ENCODE measurements around the gene RASGRF1.
"Not testable (repeated sequence)": the region's sequence is repeated elsewhere in the genome, so short reads cannot be mapped to it uniquely, and the experiment has no call there.

Gene RASGRF1

DNA sequence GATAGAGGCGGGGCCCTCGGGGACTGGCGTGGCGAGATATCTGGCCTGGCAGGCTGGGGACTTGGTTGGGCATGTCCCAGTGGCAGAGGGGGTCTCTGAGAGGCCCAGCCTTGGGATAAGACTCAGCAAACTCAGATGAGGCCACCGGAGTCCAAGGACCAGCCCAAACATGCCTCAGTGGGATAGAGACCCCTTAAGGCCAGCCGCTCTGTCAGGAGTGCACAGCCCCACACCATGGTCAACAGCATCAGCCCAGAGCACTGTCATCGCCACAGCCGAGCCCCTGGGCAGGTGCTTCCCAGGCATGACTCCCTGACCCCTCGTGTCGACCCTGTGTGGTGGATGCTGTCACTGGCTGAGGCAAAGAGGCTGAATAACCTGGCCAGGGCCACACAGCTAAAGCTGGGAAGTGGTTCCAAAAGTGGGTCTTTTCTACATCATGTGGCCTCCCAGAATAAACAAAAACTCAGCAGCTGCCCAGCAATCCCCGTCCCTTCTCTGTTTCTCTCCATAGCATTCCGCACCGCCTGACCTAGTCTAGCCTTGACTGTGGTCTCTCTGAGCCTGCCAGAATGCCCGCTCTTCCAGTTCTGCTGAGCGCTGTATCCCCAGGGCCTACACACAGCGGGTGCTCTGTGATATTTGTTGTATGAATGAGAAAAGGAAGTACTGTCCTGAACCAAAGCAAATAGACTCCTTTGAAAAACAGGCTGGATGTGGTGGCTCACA lies 160.9 kb downstream of the RASGRF1 start:
- no peak for DNase-seq (ENCODE audit: low spot score)

DNA sequence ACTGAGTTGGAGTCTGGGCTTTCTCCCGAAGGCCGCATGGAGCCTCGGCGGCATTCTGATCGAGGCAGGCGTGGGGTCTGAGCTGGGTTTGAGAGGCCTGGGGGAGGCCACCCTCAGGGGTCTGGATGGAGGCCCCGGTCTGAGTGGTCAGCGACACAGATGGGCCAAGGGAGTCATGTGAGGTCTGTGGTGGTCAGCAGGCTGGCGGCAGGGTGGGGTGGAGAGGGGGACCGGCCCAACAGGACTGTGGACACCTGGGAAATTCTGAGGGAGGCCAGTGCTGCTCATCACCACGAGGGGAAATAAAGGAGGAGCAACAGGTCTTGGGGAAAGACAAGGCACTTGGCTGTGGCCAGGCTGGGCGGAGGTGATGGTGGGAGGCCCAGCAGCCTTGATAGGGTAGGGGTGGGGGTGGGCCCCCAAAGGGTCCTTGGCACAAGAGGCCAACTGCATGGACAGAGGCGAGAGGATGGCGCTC lies 161.9 kb downstream of the RASGRF1 start:
- no peak for DNase-seq (ENCODE audit: low spot score)

DNA sequence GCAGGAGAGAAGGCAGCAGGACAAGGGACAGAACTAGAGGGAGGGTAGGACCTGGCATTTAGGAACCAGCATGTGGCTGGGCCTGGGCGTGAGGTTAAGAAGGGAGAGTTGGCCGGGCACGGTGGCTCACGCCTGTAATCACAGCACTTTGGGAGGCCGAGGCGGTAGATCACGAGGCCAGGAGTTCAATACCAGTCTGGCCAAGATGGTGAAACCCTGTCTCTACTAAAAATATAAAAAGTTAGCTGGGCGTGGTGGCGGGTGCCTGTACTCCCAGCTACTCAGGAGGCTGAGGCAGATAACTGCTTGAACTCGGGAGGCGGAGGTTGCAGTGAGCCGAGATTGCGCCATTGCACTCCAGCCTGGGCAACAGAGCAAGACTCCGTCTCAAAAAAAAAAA lies 162.4 kb downstream of the RASGRF1 start:
- DNase-seq (ENCODE audit: low spot score) = not testable (repeated sequence)

DNA sequence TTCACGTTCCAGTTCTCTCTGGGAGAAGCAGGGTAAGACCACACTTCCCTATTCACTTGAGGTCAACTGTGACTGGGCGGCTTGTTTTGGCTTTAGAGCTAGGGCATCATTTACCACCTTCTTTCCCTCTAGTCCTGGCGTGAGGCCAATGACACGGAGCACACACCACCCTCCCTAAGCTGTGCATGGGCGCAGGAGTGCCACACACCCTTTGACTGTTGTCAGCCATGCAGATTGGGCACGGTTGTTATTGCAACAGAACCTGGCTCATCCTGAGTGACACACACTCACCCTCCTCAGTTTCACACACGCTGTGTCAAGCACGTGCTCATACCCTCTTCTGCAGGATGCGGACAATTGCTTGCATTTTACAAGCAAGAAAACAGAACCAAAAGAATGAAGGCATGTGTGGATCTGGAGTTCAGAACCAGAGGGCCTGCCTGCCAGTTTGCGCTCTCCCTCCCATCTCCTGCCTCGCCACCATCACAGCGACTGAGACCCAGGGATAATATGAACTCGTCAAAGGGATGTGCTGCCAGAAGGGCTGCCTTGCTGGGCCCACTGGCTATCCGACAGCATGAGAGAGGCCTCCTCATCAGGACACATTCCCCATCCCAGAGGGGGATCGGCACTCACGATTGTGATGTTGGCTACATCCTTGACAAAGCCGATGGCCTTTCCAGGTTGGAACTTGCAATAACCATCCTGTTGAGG lies 163.3 kb downstream of the RASGRF1 start:
- no peak for DNase-seq (ENCODE audit: low spot score)

DNA sequence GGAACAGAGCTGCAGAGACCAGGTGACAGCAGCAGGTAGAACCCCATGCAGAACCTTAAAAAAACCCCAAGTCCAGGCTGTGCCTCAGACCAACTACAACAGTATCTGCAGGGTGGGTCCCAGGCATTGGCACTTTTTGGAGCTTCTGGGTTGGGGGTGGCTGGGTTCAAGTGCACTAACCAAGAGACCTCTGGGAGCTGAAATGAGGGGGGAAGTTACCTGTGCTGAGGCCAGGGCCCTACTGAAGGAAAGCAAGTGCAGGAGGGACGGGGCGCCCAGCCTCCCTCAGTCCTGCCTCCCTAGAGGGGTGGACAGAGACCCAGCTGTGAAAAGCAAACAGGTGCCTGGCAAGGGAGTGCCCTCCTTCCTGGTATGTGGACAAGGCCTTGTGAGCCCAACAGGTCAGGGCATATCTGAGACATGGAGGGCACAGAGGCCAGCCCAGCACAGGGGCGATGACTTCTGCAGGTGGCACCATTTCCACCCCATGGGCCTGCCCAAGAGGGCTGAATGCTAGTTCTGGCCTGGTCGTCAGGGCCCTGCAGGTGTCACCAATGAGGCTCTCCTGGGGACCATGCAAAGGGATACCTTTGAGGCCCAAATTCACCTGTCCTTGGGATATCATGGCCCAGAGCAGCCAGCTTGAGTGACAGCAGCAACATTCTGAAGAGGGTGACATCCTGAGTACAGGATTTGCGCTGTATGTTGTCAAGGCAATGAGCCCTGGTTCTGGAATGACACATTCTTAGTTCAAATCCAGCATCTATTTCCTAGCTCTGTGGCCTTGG lies 164.4 kb downstream of the RASGRF1 start:
- DNase-seq (ENCODE audit: low spot score) = no peak

DNA sequence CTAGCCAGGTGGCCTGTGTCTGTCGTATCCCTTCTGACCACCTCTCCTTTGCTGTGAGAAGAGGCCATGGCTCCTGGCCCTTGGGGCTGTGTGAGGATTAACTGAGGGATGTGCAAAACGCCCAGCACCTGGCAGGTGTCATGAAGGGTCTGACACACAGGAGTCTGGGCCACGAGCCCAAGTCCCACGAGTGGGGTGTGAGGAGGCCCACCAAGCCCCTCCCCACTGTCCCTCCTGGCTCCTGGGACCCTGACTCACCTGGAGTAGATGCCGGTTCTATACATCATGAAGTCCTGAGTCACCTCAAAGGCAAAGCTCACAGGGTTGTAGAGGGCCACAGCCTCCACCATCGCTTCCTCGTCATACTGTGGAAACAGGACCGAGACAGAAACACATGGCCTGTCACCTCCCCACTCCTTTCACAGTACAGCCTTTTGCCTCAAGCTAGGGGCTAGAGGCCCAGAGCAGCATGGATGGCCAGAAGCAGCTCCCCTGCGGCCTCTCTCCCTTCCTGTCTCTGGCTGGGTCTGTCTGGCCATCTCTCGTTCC lies 165.4 kb downstream of the RASGRF1 start:
- DNase-seq (ENCODE audit: low spot score) = no peak

DNA sequence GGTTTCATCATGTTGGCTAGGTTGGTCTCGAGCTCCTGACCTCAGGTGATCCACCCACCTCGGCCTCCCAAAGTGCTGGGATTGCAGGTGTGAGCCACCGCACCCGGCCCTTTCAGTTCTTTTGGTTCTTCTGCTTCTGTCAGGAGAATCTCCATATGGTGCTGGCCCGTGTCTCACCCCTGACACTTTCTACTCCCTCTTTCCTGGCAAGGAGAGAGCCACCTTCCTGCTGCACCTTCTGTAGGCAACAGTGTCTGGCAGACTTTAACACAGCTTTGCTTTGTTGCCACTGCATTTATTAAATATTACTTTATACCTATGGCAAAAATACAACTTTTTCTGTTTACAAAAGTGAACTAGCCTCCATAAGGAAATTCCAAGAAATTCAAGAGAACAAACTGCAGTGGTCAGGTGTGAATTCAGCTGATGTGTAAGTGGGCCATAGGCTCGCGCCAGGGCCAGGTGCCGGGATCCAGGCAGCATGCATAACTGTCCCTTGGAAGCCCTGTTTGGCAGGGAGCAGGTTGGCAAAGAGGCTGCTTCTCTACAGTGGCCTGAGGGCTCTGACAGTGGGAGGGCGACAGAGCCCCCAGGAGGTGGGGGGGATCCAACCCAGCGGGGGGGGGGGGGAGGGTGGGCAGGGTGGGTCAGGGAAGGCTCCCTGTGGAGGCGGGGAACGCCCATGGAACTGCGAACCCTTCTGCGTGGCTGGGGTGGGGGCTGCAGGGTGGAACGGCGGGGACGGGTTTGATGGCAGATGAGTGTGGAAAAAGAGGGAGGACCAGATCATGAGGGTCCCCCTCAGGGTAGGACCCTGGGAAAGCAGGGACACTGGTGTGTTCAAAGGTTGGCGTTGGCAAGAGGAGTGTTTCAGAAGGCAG lies 166.9 kb downstream of the RASGRF1 start:
- no peak for DNase-seq (ENCODE audit: low spot score)

DNA sequence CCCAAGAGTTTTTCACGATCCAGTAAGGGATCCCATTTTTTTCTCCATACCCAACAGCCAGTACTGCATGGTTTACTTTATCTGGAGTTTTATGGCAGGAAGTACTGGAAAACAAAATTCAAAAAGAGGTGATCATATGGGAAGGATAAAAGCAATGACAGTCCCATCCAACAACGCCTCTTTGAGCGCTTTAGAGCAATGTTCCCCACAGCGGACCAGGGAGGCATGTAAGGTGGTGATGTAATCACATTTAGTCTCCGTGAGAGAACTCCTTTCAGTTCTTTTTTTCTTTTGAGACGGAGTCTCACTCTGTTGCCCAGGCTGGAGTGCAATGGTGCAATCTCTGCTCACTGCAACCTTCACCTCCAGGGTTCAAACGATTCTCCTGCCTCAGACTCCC lies 167.6 kb downstream of the RASGRF1 start:
- DNase-seq (ENCODE audit: low spot score) = no peak

DNA sequence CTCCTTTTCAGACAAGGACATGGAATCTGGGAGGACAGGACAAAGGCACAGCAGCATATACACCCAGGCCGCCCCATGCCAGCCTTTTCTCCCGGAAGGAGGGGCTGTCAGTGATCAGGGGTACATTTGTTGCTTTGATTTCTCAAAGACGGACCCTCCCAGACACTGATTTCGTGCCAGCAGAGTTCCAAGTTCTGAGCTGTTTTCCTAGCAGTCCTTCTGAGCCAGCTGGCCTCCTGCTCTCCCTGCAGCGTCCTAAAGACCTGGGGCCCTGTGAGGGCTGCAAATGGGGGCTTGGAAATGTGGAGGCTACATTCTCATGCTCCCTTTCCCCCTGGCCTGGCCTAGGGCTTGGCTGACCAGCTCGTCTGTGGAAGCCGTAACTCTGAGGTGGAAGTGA lies 168.1 kb downstream of the RASGRF1 start:
- DNase-seq (ENCODE audit: low spot score) = no peak

DNA sequence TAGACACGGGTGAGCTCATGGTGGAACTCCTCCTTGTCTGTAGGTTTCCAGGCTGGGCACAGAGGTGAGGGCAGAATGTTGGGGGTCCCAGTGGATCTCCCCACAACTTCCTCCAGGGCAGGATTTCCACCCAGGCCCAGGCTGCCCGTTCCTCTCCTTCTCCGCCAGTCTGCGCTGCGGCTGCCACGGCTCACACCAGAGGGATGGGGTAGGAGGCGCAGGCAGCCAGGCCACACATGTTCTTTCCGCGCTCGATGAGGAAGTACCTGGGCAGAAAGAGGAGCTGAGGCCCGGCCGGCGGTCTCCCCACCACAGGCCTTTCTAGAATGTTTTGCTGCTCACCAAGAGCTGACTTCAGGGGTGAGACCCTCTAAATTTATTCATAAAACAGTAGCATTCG lies 168.6 kb downstream of the RASGRF1 start:
- no peak for DNase-seq (ENCODE audit: low spot score)

DNA sequence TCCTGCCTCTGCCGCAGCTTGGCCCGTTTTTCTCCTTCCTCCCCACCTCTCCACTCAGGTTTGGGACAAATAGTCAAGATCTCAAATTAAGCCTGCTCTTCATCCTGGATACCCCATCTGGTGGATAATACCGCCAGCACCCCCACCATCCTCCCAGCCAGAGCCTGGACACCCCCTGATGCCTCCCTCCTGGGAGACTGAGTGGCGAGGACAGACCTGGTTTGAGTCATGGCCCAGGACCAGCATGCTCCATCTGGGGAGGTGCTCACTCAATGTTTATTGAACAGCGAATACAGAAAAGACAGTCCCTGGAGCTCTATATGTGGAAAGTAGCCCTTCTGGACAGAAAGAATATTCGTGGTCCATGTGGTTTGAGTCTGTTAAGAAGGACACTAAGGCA lies 169.1 kb downstream of the RASGRF1 start:
- no peak for DNase-seq (ENCODE audit: low spot score)

DNA sequence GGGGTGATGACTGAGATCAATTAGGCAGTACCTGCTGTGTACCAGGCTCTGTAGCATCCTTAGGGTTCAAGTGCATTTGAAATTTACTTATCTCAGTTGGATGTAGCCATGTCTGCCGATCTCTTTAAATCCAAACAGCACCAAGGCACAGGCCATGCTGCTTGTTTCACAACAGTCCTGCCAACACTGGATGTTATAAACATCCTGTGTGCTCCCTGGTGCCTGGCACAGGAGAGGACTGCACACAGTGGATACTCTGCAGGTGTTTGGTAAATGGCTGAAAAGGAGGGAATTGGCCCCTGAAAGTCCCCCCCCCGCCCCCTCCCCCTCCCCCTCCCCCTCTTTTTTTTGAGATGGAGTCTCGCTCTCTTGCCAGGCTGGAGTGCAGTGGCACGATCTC lies 172.7 kb downstream of the RASGRF1 start:
- no peak for DNase-seq (ENCODE audit: low spot score)

DNA sequence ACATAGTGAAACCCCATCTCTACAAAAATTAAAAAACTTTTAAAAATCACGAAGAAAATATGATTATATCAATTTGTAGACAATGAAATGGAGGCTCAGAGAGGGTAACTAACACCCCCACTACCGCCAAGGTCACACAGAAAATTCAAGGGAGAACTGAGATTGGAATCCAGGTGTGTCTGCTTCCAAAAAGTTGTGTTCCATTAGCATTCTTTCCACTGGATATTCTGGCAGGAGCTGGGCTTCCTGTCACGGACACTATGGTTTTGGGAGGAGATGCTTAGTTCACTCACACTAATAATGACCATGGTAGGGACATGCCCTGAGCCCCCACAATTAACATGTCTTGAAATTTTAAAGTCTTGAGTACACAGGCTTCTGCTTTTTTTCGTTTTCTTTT lies 174.5 kb downstream of the RASGRF1 start:
- no peak for DNase-seq (ENCODE audit: low spot score)

DNA sequence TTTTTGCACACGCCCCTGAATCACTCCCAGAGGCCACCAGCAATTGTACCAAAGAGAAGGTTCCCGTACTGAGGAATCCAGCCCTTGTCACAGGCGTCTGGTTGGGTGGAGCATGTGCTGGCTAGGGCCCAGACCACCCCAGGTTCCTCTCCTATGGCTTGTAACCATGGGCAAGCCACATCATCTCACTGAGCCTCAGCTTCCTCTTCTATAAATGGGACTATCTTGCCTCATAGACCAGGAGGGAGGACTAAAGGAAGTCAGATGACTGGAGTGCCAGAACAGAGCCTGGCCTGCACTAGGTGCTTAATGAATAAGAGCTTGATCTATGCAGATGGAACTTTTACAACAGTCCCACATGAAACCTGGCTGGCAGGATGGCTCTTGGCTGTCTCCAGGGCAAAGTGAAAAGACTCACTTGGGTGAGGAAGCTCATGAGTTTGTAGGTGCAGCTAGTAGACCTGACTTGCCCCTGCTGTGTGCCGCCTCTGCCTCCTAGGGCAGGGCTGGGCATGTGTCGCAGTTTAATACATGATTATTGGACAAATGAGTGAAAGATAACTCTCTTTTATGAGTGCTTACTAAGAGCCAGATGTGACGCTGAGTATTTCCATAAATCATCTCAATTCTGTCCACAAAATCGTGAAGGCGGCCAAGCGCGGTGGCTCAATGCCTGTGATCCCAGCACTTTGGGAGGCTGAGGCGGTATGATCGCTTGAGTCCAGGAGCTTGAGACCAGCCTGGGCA lies 175.1 kb downstream of the RASGRF1 start:
- DNase-seq (ENCODE audit: low spot score) = peak; percentile 46

DNA sequence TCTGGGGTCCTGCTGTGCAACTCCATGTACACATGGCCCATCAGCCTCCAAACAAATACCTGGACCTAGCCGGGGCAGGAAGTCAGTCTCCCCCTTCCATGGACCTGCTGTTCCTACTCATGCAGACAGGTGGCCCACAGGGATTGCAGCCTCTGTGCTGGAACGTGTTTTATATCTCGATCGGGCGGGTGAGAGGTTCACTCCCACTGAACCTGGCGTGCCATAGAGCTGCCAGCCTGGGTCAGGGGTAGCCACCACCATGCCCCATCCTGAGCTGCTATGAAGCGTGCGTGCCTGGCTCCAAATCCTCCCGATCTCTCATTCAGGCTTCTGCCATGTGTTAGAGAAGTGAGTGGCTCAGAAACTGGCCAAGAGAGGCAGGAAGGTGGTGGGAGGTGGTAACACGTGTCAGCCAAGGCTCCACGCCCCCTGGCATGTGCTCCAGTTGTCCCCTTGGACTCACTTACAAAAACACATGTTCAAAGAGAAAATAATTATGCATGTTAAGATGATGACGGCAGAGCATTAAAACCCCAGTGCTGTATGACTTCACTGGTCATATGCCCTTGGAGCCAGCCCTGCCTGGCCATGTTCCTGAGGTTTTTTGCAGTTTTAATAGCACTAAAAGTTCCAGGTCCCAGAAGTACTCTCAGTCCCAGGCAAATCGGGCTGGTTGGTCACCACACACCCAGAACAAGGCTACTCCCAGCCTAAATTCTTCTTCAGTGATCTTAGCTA lies 176.4 kb downstream of the RASGRF1 start:
- peak; percentile 35 for DNase-seq (ENCODE audit: low spot score)

DNA sequence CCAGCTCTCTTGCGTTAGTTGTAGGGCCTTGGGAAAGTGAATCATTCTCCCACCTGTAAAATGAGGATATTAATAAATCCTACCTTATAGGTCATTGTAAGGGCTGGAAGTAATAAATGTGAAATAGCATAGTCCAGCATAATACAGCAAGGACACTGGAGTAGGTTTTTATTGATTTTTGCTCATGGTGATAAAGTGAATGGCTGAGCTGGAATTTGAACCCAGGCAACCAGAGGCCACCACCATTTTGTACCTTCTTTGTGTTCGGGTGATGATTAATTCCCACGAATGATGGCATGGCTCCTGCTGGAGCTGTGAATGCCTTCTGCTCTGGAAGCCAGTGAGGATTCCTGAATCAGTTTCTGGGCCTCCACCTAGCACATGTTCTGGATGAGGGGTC lies 177.6 kb downstream of the RASGRF1 start:
- DNase-seq (ENCODE audit: low spot score) = no peak

DNA sequence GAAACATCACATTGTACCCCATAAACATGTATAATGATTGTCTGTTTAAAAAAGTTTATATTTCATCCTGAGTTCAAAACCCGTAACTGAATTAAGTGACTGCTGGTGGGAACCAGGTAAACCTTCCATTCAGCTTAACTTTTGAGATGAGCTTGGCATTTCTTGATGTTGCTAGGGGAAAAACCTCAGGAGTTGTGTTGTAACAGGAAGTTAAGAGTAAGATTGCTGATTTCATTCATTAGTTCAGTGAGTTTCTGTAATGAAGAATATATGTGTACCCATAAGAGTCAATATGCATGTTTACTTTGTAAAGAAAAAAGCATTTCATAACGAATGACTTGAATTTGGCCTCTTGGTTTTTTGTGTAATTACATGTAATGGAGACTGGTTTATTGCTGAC lies 178.3 kb downstream of the RASGRF1 start:
- no peak for DNase-seq (ENCODE audit: low spot score)

DNA sequence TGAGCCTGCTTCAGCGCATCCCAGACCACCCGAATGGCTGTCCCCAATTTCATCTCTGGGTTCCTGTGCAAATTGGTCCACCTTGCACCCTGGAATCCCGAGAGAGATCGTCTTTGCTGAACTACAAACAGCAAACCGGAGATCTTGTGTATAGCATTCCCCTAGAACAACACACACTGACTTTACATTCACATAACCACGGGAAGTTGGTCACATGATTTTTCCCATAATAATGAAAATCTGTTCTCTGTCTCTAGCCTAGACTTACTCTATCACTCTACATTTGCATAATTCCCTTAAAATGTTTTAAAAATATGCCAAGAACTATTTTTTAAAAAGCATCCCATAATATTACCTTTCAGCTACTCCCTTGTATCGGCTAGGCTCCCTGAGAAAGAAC lies 180.3 kb downstream of the RASGRF1 start:
- no peak for DNase-seq (ENCODE audit: low spot score)

Measured in AG08395 (cell line).